GM18498 (cell line): ENCODE measurements around the gene FEV.

Source experiments
- ATAC-seq: cut with Tn5 transposase; IDR thresholded peaks from one replicate; pipeline ENCODE4 v1.9.1; 2021; ENCODE audit warnings: mild to moderate bottlenecking, moderate library complexity; ENCODE audit not compliant: unreplicated experiment

Gene FEV

DNA sequence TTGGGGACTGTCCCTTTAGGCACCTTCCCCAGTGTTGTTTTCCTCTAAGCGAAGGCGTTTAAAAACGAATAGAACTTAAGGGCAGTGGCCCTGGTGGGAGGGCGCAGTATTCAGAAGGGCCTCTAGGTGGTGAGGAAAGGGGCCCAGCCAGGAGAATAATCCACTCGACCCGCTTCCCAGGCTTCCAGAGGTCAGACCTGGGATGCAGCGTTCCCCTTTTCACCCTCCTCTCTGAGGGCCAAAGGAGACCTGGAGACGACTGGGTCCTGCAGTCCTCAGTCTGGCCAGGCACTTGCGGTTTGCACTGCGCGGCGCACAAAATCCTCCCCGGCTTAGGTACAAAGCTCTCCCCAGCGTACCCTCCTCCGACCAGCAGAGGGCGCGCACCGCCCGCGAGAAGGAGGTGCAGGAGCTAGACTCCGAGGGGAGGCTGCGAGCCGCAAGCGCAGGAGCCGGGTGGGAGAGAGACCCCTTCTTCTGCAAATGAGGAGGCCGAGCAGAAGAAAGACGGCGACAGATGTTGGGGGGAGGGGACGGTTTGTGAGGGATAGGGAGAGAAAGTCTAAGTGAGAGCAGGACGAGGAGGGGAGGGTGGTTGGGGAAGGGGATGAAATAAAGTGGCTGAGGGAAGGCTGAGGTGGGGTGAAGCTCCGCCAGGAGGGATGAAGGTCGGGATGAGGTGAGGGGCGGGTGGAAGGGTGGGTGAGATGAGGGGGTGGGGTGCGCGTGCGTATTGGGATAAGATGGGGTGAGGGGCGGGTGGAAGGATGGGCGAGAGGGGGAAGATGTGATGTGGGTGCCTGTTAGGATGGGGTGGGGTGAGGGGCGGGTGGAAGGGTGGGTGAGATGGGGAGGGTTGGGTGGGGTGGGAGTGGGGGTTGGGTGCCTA, 4.9 kb downstream of the FEV start:
- peak; percentile 87 for ATAC-seq

DNA sequence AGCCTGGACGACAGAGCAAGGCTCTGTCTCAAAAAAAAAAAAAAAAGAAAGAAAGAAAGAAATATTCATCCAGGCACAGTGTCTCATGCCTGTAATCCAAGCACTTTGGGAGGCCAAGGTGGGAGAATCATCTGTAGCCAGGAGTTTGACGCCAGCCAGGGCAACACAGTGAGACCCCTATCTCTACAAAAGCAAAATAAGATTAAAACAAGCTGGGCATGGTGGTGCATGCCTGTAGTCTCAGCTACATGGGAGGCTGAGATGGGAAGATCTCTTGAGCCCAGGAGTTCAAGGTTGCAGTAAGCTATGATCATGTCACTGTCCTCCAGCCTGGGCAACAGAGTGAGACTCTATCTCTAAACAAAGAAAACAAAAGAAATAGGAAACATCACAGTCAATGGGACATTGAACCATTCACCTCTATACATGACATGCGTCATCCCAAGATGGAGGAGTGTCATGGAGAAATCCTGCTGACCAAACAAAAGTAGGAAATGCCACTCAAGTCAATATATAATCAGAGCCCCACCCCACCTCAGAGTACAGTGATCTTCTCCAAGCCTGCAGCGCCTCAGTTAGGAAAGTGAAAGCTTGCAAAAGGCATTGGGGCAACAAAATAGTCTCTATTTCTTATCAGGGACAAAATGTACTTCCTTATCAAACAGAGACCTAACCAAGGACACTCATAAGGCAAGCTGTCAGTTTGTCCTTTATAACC, 9.8 kb downstream of the FEV start:
- ATAC-seq: no peak

DNA sequence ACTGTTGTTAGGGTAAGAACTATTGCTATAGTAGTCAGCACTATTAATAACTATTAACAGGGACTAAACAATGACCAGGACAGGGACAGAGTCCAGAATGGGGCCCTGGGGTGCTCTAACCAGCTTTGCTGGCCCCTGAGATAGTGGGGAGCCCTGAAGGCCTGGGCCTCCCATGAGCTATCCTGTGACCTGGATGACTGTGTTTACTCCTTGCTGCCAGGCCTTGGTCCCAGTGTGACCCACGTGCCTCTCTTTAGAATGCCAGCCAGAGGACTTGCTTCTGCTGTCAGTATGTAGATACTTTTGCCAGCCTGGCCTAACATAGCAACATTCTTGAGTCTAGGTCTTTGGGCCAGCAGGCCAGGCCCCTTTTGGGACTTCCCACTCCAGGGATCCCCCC, 14.1 kb downstream of the FEV start:
- ATAC-seq: no peak

DNA sequence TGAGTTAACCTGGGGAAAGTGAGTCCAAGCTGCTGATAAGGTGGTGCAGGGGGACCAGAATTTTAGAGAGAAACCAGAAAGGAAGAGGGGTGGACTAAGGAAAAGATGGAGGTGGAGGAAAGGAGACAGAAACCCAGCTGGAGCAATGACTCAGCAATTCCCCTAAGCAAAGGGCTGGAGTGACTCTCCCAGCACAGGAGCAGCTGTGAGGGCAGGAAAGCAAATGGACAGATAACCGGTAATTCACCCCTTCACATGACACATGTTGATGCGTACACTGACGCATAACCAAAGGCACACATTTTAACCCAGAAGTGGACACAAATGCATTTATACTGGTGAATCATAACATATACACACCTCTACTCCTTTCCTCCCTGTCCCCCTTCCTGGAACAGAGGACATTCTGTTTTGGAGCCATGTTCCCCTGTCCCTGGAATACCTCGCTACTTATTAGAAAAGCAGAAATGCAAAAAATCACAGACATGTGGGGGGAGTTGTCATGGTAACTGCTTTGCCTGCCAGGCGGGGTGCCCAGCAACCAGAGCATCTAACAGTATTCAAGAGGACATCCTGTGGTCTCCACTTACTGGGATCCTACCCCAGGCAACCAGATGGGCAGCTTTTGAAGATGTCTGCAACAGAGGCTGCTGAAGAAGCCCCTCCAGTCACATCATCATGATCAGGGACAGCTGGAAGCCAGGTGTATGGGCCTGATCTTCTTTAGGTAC, 20.8 kb downstream of the FEV start:
- ATAC-seq: no peak

DNA sequence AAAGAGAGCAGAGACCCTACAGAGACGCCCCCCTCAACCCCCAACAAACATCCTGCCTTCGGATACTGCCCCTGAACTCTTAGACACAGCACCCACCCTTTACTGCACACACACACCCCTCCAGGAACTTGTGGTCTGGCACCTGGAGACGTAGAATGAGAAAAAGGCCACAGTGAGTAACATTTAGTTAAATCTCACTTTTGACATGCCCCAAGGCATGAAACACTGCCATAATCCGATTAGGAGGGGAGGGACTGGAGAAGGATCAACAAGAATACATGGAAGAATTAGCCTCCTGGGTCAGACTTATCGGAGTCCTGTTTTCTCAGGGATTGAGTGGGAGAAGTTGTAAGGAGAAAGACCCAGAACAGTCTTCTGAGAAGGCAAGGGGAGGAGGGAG, 21.4 kb downstream of the FEV start:
- no peak for ATAC-seq

DNA sequence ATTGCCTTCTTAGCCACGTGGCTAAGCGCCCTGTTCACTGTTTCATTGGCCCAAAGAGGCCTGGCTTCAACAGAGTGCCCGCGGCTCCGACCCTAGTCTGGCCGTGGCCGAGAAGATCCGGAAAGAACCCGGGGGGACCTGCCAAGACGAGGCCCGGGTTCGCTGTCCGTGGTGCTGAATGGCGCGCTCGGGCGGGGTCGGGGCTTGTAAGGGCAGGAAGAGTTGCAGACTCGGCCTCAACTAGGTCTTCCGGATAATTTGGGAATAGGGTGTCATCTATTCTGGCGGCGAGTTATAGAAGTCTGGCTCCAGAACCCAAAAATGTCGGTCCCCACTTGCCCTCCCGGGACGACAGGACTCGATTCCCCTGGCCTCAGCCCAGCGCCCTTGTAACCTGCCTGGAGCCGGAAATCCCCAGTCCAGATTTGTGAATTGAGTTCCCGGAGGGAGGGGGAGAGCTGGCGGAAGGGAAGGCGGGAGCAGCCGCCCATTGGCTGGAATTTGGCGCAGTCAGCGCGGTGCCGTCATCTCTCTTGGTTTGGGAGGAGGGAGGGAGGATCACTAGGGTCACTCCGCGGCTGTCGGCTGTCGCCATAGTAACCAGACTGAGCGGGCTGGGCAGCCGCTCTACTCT, 22.0 kb downstream of the FEV start:
- no peak for ATAC-seq

DNA sequence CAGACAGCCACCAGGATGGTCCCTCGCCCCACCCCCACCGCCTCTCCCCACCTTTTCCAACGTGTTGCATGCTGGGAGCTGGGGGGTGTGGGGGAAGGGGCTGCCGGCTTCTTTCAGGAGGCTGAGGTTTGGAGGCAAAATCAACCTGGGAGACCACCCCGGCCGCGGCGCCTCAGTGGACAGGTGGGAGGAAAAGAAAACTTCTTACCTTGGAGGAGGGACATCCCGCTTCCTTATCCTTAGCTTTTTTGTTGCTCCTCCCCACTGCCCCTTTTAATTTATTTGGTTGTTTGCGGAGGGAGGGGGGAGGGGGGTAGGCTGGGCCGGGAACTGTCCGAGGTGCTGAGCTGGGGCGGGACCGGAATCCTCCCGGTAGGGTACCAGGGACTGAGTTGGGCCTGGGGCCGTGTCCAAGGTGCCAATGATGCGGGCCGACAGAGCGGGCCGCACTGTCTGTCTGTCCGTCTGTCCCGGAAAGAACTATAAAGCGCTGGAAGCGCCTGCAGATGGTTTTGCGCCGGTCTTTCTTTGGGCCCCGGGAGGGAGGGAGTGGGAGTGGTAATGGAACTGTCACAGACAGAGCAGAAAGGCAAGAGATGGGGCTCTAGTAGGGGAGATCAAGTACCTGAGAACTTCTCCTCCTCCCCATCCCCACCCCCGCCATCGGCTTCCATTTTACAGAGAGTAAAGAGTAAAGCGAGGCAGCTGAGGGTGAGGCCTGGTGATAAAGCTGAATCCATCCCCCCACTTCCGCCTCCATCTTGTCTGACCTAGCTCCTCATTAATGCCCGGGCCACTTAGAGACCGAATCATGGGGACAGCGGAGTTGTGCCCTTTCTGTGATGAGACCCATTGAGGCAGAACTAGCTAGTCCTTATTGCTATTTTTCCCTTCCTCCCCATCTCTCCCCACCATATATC, 23.1 kb downstream of the FEV start:
- no peak for ATAC-seq

DNA sequence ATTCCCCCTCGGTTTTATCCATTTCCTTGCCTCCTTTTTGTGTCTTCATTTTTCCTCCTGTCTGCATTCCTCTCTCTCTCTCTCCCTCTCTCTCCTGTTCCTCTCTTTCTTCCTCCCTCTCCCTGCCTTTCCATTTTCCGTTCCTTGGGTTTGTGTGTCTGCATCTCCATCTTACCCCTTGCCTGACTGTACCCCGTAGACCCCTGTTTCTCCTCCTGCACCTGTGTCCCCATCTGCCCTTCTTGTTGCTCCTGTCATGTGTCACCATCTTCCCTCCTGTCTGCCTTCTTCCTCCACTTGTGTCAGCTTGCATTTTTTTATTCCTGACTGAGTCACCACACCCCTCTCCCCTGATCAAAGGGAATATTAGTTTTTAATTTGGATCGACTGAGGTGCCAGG, 23.8 kb downstream of the FEV start:
- no peak for ATAC-seq

DNA sequence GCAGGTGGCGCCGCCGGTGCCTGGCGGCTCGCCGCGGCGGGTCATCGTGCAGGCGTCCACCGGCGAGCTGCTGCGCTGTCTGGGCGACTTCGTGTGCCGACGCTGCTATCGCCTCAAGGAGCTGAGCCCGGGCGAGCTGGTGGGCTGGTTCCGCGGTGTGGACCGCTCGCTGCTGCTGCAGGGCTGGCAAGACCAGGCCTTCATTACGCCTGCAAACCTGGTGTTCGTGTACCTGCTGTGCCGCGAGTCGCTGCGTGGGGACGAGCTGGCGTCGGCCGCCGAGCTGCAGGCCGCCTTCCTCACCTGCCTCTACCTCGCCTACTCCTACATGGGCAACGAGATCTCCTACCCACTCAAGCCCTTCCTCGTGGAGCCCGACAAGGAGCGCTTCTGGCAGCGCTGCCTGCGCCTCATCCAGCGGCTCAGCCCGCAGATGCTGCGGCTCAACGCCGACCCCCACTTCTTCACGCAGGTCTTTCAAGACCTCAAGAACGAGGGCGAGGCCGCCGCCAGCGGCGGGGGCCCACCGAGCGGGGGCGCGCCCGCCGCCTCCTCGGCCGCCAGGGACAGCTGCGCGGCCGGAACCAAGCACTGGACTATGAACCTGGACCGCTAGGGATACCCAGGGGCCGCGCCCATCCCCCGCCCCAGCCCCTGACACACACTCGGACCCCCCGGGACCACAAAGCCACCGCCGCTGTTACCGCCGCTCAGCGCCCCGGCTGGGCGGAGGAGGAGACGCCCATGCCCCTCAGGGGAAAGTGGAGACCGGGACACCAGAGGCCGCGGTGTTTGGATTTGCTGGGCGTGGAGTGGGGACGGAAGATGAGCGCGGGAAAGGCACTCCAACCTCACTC, 24.4 kb downstream of the FEV start:
- ATAC-seq: no peak

DNA sequence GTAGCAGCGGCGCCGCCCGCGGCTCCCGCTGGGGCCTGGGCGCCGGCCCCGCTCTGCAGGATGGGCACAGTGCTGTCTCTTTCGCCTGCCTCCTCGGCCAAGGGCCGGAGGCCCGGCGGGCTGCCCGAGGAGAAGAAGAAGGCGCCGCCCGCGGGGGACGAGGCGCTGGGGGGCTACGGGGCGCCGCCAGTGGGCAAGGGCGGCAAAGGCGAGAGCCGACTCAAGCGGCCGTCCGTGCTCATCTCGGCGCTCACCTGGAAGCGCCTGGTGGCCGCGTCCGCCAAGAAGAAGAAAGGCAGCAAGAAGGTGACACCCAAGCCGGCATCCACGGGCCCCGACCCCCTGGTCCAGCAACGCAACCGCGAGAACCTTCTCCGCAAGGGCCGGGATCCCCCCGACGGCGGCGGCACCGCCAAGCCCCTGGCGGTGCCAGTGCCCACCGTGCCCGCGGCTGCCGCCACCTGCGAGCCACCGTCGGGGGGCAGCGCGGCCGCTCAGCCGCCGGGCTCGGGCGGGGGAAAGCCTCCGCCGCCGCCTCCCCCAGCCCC, 25.1 kb downstream of the FEV start:
- ATAC-seq: no peak

DNA sequence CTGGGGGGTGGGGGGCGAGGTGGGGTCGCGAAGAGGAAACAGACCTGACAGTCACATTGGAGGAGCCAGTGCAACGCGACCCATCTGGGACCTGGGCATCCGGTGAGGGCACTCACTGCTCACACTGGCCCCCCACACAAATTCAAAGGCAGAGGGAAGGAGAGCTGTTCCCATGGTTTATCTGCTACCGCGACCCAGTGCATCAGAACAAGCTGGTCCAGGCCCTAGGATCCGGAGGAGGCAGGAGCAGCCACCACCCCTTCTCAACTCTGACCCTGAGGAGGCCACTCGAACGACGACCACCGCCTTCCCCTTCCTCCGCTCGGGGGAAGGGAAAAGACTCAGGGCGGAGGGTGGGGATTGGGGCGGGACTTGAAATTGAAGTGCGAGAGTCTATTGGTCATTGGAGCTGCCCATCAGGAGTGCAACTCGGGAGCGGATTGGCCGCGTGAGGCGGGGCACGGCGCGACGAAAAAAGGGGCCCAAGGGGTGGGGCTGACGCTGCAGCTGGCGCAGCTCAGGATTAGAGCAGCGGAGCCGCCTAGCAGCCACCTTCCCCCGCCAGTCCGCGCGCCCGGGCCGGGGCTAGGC, 25.7 kb downstream of the FEV start, which contains the start of gene CDK5R2:
Gene CDK5R2, plus strand, starts transcription at position 526 of the 591 bp plus-strand sequence. CDS start 155 bp downstream, outside the sequence.
- peak; percentile 98 for ATAC-seq

DNA sequence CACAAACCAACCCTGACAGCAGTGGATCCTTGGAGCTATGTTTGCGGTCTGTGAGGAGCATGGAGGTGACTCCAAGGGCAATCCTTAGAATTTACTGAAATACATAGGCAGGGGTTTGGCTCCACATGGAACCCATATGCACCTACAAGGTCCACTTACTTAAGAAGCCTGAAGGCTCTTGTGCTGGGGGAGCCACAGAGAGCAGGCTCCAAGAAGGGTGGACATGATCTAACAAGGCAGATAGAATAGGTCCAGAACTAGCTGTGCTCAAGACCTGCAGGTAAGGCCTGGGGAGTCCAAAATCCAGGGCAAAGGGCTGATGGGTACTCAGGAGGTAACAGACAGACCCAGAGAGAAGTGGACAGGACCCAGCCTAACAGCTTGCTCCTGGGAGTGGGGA, 26.7 kb downstream of the FEV start:
- ATAC-seq: no peak

DNA sequence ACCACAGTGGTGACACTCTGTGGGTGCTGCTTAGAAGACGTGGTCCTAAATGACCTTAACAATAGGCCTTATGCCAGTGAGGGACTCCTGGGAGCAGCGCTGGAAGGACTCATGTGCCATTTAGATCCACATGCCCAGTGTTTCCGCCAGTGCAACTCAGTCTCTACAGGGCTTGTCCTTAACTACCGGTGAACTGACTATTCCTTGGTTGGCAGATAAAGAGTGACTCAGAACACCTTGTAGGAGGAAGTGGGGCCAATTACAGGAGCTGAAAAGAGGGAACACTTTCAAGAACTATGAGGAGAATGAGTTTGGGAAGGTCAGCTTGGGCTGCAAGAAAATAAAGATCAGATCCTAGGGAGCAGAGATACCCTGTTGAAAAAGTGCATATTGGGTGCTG, 27.3 kb downstream of the FEV start:
- no peak for ATAC-seq

DNA sequence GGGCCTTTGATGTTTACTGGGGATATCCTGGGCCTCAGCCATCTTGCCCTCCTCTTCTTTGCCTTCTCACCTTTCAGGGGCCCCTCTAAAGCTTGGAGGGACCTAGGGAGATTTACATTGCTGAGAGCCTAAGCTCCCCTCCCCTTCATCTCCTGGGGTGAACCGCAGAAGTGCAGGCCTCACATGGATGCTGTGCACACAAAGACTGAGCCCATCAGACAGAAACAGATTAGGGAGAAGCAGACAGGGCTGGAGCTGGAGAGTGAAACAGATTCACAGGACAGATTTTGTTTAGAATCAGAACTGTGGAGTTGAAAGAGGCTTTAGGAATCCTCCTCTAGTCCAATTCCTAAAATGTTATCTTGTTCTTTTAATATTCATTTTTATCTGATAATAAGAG, 28.9 kb downstream of the FEV start:
- no peak for ATAC-seq

DNA sequence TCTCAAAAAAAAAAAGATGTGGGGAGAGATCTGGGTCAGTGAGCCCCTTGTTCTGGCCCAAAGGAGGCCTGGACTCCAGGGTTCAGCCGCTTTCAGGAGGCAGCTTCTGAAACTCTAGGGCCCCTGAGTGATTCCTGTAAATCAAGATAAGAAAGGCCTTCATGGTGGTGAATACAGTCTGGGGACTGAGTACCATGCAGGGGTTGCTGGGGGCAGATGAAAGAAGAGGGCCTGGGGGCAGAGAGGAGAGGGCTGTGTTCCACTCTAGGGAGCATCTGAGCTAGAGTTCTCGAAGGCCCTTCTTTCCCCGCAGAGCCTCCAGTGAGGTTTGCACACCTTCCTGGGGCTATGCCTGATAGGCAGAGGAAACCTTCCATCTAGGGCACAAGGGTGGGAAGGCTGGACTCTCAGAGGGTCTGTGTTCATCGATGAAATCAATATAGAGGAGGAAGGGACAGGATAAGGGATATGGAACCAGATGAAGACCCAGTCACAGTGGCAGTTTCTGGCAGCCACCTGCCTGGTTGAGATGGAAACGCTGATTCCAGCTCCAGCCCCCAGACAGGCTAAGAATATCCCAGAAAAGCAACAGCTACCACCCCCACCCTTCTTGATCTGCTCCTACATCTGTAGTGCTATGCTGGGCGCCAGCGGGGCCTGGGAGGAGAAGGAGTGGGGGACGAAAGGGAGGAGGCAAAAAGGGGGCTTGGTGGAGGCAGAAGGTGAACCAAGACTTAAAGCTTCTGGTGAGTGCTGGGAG, 30.3 kb downstream of the FEV start:
- no peak for ATAC-seq

DNA sequence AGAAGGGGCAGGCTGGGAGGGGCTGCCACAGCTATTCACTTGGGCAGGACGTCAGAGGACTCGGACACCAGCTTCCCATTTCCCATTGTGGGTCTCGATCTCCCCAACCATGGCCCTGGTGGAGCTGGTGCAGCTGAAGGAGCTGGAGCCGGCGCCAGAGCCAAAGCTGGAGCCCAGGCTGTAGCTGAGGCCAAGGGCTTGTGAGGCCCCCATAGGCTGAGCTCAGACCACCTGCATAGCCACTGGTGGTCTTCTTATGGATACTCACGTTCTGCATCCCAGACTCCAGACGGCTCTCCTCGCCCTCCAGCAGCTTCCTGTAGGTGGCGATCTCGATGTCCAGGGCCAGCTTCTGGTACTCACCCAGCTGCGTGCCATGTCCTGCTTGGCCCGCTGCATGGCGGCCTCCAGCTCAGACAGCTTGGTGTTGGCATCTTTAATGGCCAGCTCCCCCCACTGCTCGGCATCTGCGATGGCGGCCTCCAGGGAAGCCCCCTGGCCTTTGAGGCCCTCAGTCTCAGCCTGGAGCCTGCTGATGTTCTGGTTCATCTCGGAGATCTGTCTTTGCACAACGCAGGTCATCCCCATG, 31.5 kb downstream of the FEV start:
- ATAC-seq: no peak

DNA sequence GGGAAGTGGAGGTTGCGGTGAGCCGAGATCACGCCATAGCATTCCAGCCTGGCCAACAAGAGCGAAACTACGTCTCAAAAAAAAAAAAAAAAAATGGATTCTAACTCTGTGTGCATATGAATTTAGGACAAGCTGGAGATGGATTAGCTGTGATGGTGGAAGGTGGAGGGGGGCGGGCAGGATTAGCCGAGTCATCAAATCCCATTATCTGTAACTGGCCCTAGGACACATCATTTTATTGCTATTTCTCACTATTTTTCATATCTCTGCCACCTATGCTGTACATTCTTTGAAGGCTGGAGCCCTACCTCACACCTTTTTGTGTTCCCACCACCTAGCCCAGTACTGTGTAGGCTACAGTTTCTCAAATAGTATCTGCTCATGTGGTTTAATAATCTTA, 32.8 kb downstream of the FEV start:
- ATAC-seq: no peak
